ENCODE measurements around the gene LIN52.

The LIN52 gene

GRCh38 chr14:74231784-74232183, 147.0 kb downstream of the LIN52 start:
- no peak for DNase-seq (ENCODE audit: low read depth in 1 of 2, low spot score in 1 of 2)

GRCh38 chr14:74235017-74235416, 150.3 kb downstream of the LIN52 start:
- DNase-seq (ENCODE audit: low read depth in 1 of 2, low spot score in 1 of 2): no peak

- DNase-seq (ENCODE audit: low read depth in 1 of 2, low spot score in 1 of 2): no peak
Measured at GRCh38 chr14:74237441-74237840, 152.7 kb downstream of the LIN52 start.

- no peak for DNase-seq (ENCODE audit: low read depth in 1 of 2, low spot score in 1 of 2)
Measured at GRCh38 chr14:74238974-74239847, 154.5 kb downstream of the LIN52 start, which contains the start of gene VSX2. Gene VSX2, plus strand, starts transcription at chr14:74239449. Its CDS starts 113 bp downstream, at chr14:74239562.

GRCh38 chr14:74239848-74240793, 155.4 kb downstream of the LIN52 start:
- no peak for DNase-seq (ENCODE audit: low read depth in 1 of 2, low spot score in 1 of 2)

GRCh38 chr14:74240794-74241651, 156.3 kb downstream of the LIN52 start:
- no peak for DNase-seq (ENCODE audit: low read depth in 1 of 2, low spot score in 1 of 2)

GRCh38 chr14:74241652-74242017, 156.9 kb downstream of the LIN52 start:
- DNase-seq (ENCODE audit: low read depth in 1 of 2, low spot score in 1 of 2): no peak

- no peak for DNase-seq (ENCODE audit: low read depth in 1 of 2, low spot score in 1 of 2)
Measured at GRCh38 chr14:74242021-74242779, 157.4 kb downstream of the LIN52 start.

- no peak for DNase-seq (ENCODE audit: low read depth in 1 of 2, low spot score in 1 of 2)
Measured at GRCh38 chr14:74242780-74243042, 158.0 kb downstream of the LIN52 start.

- no peak for DNase-seq (ENCODE audit: low read depth in 1 of 2, low spot score in 1 of 2)
Measured at GRCh38 chr14:74243051-74243450, 158.3 kb downstream of the LIN52 start.

GRCh38 chr14:74244115-74244514, 159.4 kb downstream of the LIN52 start:
- no peak for DNase-seq (ENCODE audit: low read depth in 1 of 2, low spot score in 1 of 2)

GRCh38 chr14:74245292-74245691, 160.5 kb downstream of the LIN52 start:
- no peak for DNase-seq (ENCODE audit: low read depth in 1 of 2, low spot score in 1 of 2)

GRCh38 chr14:74246542-74246941, 161.8 kb downstream of the LIN52 start:
- DNase-seq (ENCODE audit: low read depth in 1 of 2, low spot score in 1 of 2): no peak

GRCh38 chr14:74248017-74248416, 163.3 kb downstream of the LIN52 start:
- DNase-seq (ENCODE audit: low read depth in 1 of 2, low spot score in 1 of 2): no peak

- DNase-seq (ENCODE audit: low read depth in 1 of 2, low spot score in 1 of 2): no peak
Measured at GRCh38 chr14:74249433-74250375, 164.9 kb downstream of the LIN52 start.

All from activated CD4-positive, alpha-beta T cell treated with anti-CD3 and anti-CD28 coated beads, Interleukin-2, amount 50 U/mL, for 24 hours (primary cell).